GM21528 (cell line): Measurements from ENCODE around the gene MEIS2.

ENCODE experiments used
- ATAC-seq: cut with Tn5 transposase; IDR thresholded peaks from one replicate; pipeline ENCODE4 v1.9.1; 2021; ENCODE audit warnings: mild to moderate bottlenecking, moderate library complexity; ENCODE audit not compliant: unreplicated experiment, low FRiP score

MEIS2 gene

GRCh38 chr15:36845270-36845669 lies 255.1 kb downstream of the MEIS2 start:
- no peak for ATAC-seq

GRCh38 chr15:36844534-36844998 lies 255.8 kb downstream of the MEIS2 start:
- no peak for ATAC-seq

DNA sequence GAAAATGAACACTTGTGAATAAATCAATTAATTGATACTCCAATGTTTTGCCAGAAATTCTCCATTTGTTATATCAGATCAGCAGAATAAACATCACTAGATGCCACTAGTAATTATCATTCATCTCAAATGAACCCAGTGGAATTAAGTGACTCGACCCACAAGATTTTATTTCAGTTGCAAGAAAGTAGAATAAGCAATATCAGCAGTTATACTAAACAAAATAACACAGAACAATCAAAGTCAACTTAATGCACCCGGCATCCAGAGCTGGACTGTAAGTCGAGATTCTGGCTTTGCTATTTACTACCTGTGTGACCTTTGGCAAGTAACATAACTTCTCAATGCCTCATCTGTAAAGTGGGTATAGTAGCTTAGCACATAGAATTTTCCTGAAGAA lies 256.5 kb downstream of the MEIS2 start:
- ATAC-seq: no peak

DNA sequence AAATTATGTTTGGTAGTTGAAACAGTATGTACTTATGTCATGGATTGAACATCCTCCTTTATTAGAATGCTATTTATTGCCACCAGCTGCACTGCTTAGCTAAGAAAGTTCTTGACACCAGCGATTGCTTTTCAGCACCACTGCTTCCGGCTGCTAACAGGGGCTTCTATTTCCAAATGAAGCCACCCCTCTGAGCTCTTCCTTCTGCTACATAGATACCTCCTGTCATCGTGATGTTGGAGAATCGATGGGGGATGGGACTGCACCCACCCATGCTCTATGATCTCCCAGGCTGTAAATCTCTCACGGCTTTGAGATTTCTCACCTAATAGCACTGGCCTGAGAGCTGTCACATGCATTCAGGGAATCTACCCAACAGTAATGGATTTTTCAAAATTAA lies 259.2 kb downstream of the MEIS2 start:
- no peak for ATAC-seq
